Peyer's patch (tissue), 4 donors: ENCODE measurements around the gene HDGFL1.

ENCODE experiments used
- POLR2A ChIP-seq, 2 donors: fragments of 450-650 bp; IDR thresholded peaks; one replicate each; pipeline ENCODE4 v1.5.1; 2017; ENCODE audit warnings: antibody characterized with exemption in 2 of 2, mild to moderate bottlenecking in 2 of 2, moderate library complexity in 2 of 2
- TF ChIP-seq, protein P1 (sequence below), 6 experiments: fragments of 450-650 bp in 4 of 6; fragments of 200-600 bp in 2 of 6; sonication (generic) in 1 of 6; IDR thresholded peaks; one replicate each; pipeline ENCODE4 v1.5.1; 2017 to 2019; ENCODE audit warnings: antibody characterized with exemption in 6 of 6, mild to moderate bottlenecking in 3 of 6, moderate library complexity in 1 of 6

DNA sequence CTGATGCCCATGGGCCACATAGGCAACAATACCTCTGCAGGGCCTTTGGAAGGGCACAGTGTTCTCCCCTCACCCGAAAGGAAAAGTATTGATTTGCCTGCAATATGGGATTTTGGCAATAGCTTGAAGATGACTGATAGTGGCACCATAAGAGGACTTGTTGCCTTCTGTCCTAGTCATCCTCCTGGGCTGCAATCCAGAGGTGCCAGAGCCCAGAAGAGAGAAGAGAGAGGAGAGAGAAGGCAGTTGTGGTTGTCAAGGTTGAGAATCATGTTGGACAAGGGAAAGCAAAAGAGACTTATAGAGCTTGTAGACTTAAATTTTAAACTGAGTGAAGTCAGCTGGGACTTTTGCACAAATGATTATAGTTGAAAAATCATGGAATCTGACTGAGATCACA is 14.6 kb downstream of the HDGFL1 start:
- TF ChIP-seq POLR2A (IDR thresholded peaks at IDR 0.05): no peak
- TF ChIP-seq, protein P1, sequence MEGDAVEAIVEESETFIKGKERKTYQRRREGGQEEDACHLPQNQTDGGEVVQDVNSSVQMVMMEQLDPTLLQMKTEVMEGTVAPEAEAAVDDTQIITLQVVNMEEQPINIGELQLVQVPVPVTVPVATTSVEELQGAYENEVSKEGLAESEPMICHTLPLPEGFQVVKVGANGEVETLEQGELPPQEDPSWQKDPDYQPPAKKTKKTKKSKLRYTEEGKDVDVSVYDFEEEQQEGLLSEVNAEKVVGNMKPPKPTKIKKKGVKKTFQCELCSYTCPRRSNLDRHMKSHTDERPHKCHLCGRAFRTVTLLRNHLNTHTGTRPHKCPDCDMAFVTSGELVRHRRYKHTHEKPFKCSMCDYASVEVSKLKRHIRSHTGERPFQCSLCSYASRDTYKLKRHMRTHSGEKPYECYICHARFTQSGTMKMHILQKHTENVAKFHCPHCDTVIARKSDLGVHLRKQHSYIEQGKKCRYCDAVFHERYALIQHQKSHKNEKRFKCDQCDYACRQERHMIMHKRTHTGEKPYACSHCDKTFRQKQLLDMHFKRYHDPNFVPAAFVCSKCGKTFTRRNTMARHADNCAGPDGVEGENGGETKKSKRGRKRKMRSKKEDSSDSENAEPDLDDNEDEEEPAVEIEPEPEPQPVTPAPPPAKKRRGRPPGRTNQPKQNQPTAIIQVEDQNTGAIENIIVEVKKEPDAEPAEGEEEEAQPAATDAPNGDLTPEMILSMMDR (IDR thresholded peaks at IDR 0.05): no peak
